ENCODE data around the gene CTTNBP2NL. TPM values are rescaled to one million over a fixed set of nuclear protein-coding genes. Genes with fewer than 3 reads are reported as not detected.
"Not testable (repeated sequence)": the region's sequence is repeated elsewhere in the genome, so short reads cannot be mapped to it uniquely, and the experiment has no call there.

Gene CTTNBP2NL
- total RNA-seq, 4 donors from 2014 or later, result 15.5 to 37.0 (median 24.6) TPM

DNA sequence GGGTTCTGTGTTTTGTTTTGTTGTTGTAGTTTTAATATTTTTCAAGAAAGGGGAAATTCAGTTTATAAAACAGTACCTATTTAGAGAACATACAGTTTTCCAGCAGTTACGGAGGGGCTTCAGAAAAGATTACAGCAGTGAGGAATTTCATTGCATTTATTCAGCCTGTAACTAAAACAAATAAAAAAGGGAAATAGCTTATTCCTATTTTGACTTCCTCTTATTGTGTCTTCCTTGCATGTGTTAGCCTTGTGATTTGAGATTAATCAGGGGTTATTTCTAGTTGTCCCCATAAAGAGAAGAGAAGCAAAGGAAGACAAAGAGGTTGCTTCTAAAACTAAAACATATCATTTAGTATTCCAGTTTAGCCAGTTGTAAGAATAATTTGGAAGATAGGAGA is 35.0 kb downstream of the CTTNBP2NL start:
- H3K4me3 ChIP-seq, result no peak overlapping the region
- TF ChIP-seq EP300 (IDR thresholded peaks at IDR 0.05) (no peak), CTCF (IDR thresholded peaks at IDR 0.05) (no peak), POLR2A (IDR thresholded peaks at IDR 0.05) (no peak), POLR2AphosphoS5 (IDR thresholded peaks at IDR 0.05) (no peak)
- WGBS, 2 donors (ENCODE audit: low coverage in 1 of 2), result 61 to 70% methylated on average over 1 of the region's 1 CpG
- peaks cover 0 to 18% (median 0%) of the 10 kb centered on the region in 3 donors for H3K4me1 ChIP-seq
- no peaks in the 10 kb centered on the region for H3K9me3 ChIP-seq
- ATAC-seq, result peak; percentile 31
- peak overlapping the region in 2 of 4 donors; percentile 30 to 40 for H3K27ac ChIP-seq
- no peaks in the 10 kb centered on the region for H3K36me3 ChIP-seq
- H3K27me3 ChIP-seq, result no peaks in the 10 kb centered on the region

DNA sequence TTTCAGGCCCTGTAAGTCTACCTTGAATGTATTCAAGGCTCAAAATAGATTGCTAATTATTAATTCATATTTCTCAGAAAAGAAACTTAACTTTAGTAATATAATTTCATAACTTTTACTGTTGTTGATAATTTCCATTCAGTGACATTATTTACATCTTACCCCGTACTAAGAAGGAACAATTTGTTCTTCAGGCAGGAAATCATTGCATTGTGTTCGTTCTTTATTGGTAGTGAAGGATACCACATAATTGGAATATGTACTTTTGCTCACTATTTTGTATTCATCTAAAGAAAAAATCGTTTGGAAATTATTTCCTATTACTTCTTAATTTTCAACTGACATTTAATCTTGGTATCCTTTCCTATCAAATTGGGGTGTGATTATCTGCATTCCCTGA is 39.4 kb downstream of the CTTNBP2NL start:
- H3K27me3 ChIP-seq, result no peaks in the 10 kb centered on the region
- no peak for TF ChIP-seq CTCF (IDR thresholded peaks at IDR 0.05)
- no peak for TF ChIP-seq POLR2AphosphoS5 (IDR thresholded peaks at IDR 0.05)
- TF ChIP-seq EP300 (IDR thresholded peaks at IDR 0.05), result no peak
- TF ChIP-seq POLR2A (IDR thresholded peaks at IDR 0.05), result no peak
- H3K9me3 ChIP-seq, result no peaks in the 10 kb centered on the region
- H3K4me1 ChIP-seq, result peaks cover 6 to 48% (median 7%) of the 10 kb centered on the region in 3 donors
- H3K36me3 ChIP-seq, result no peaks in the 10 kb centered on the region
- no peak overlapping the region for H3K4me3 ChIP-seq
- peak overlapping the region in 3 of 4 donors; percentile 34 to 50 (median 48) for H3K27ac ChIP-seq
- ATAC-seq, result no peak
- WGBS, 2 donors (ENCODE audit: low coverage in 1 of 2), result 44 to 59% methylated on average over 3 of the region's 3 CpGs

- Histone ChIP-seq H3K9me3 (no peaks in the 10 kb centered on the region), H3K36me3 (no peaks in the 10 kb centered on the region), H3K4me3 (no peak overlapping the region), H3K27ac (peak overlapping the region in 3 of 4 donors; percentile 34 to 50 (median 48)), H3K27me3 (no peaks in the 10 kb centered on the region), H3K4me1 (peaks cover 6 to 48% (median 7%) of the 10 kb centered on the region in 3 donors)
- no peak for ATAC-seq
- no peak for TF ChIP-seq POLR2AphosphoS5 (IDR thresholded peaks at IDR 0.05)
- no peak for TF ChIP-seq EP300 (IDR thresholded peaks at IDR 0.05)
- TF ChIP-seq CTCF (IDR thresholded peaks at IDR 0.05), result no peak
- TF ChIP-seq POLR2A (IDR thresholded peaks at IDR 0.05), result no peak
- 67 to 83% methylated on average over 5 of the region's 5 CpGs for WGBS, 2 donors (ENCODE audit: low coverage in 1 of 2)
These were observed 40.6 kb downstream of the CTTNBP2NL start for GRCh38 chr1:112436384-112437156.

- H3K9me3 ChIP-seq, H3K4me3 ChIP-seq, H3K36me3 ChIP-seq, H3K27me3 ChIP-seq, ATAC-seq: not testable (repeated sequence)
- WGBS, 2 donors (ENCODE audit: low coverage in 1 of 2), result 49% methylated on average over 2 of the region's 2 CpGs; no CpG with 5 or more reads in 1 of the 2 donors
- Histone ChIP-seq H3K4me1 (peaks cover 6 to 56% (median 7%) of the 10 kb centered on the region in 3 donors), H3K27ac (peak overlapping the region in 2 of 4 donors; percentile 68 to 72)
These were observed 42.1 kb downstream of the CTTNBP2NL start for GRCh38 chr1:112438156-112438555.

- H3K4me3 ChIP-seq, result no peak overlapping the region
- H3K27ac ChIP-seq, result peak overlapping the region; percentile 47 to 72 (median 62)
- peak; percentile 31 for ATAC-seq
- no peaks in the 10 kb centered on the region for H3K9me3 ChIP-seq
- no peaks in the 10 kb centered on the region for H3K36me3 ChIP-seq
- no peaks in the 10 kb centered on the region for H3K27me3 ChIP-seq
- no peak for TF ChIP-seq POLR2AphosphoS5 (IDR thresholded peaks at IDR 0.05)
- TF ChIP-seq EP300 (IDR thresholded peaks at IDR 0.05), result no peak
- no peak for TF ChIP-seq POLR2A (IDR thresholded peaks at IDR 0.05)
- TF ChIP-seq CTCF (IDR thresholded peaks at IDR 0.05), result no peak
- 36% methylated on average over 2 of the region's 2 CpGs; no CpG with 5 or more reads in 1 of the 2 donors for WGBS, 2 donors (ENCODE audit: low coverage in 1 of 2)
- peaks cover 6 to 70% (median 7%) of the 10 kb centered on the region in 3 donors for H3K4me1 ChIP-seq
These were observed 43.6 kb downstream of the CTTNBP2NL start for GRCh38 chr1:112439592-112439991.

Data from gastroesophageal sphincter (tissue), 4 donors.